OCI-LY3 (cell line): Measurements from ENCODE around the gene FOXK2.

Experiments used
- CTCF ChIP-seq: fragments of 200-600, 300-600 bp; sonication (generic); IDR thresholded peaks from 2 replicates; pipeline ENCODE4 v1.5.1; 2014; ENCODE audit warnings: antibody characterized with exemption, low read length, low read depth
- EZH2phosphoT487 ChIP-seq: fragments of 200-600 bp; shearing (Covaris generic); IDR thresholded peaks from 2 replicates; pipeline ENCODE4 v1.6.1; 2018; ENCODE audit warnings: antibody characterized with exemption, mixed run types, low read depth

- TF ChIP-seq CTCF, result no peak
- no peak for TF ChIP-seq EZH2phosphoT487
Observed at GRCh38 chr17:82489117-82489516, 30.4 kb upstream of the FOXK2 start.
